ENCODE results near the gene REEP5. TPM values are rescaled to one million over a fixed set of nuclear protein-coding genes. Genes with fewer than 3 reads are reported as not detected.

Gene REEP5
- total RNA-seq, 1 donor from 2014 or later: 17.1 TPM

- Histone ChIP-seq H4K20me1 (ENCODE audit: low read depth) (peaks cover 9% of the 10 kb centered on the region), H3K4me1 (peaks cover 9% of the 10 kb centered on the region), H3K27ac (no peak overlapping the region), H3K79me2 (ENCODE audit: low read depth) (peaks cover 22% of the 10 kb centered on the region), H3K36me3 (no peaks in the 10 kb centered on the region), H3K4me2 (no peak overlapping the region), H3K27me3 (peaks cover 41% of the 10 kb centered on the region), H3F3A (ENCODE audit: low read depth) (peaks cover 11% of the 10 kb centered on the region), H3K9ac (no peak overlapping the region), H2AFZ (replicated peaks) (no peak overlapping the region), H3K4me3 (no peak overlapping the region), H3K9me3 (ENCODE audit: low read depth) (no peaks in the 10 kb centered on the region)
- Mint-ChIP-seq H3K36me3 (peaks cover 4% of the 10 kb centered on the region), H3K4me3 (no peak overlapping the region), H3K4me1 (peaks cover 17% of the 10 kb centered on the region), H3K27me3 (ENCODE audit: insufficient read depth, low read depth) (peaks cover 7% of the 10 kb centered on the region), H3K27ac (no peak overlapping the region), H3K9me3 (peaks cover 4% of the 10 kb centered on the region)
- DNase-seq (ENCODE audit: low spot score): no peak
- no peak for TF ChIP-seq EZH2phosphoT487 (IDR thresholded peaks at IDR 0.05)
- no peak for TF ChIP-seq EZH2 (IDR thresholded peaks at IDR 0.05)
- TF ChIP-seq CTCF (IDR thresholded peaks at IDR 0.05): no peak
Observed at GRCh38 chr5:112857866-112858265, 64.2 kb downstream of the REEP5 start.

GRCh38 chr5:112854651-112855050, 67.4 kb downstream of the REEP5 start:
- Histone ChIP-seq H3K4me1 (no peaks in the 10 kb centered on the region), H4K20me1 (ENCODE audit: low read depth) (no peaks in the 10 kb centered on the region), H3K4me3 (no peak overlapping the region), H3K27ac (no peak overlapping the region), H3K27me3 (peaks cover 41% of the 10 kb centered on the region), H3K9ac (no peak overlapping the region), H3K4me2 (no peak overlapping the region), H3K79me2 (ENCODE audit: low read depth) (no peaks in the 10 kb centered on the region), H3K36me3 (no peaks in the 10 kb centered on the region), H3K9me3 (ENCODE audit: low read depth) (no peaks in the 10 kb centered on the region), H2AFZ (replicated peaks) (no peak overlapping the region), H3F3A (ENCODE audit: low read depth) (no peaks in the 10 kb centered on the region)
- Mint-ChIP-seq H3K9me3 (peaks cover 4% of the 10 kb centered on the region), H3K27me3 (ENCODE audit: insufficient read depth, low read depth) (peaks cover 5% of the 10 kb centered on the region), H3K4me1 (no peaks in the 10 kb centered on the region), H3K36me3 (no peaks in the 10 kb centered on the region), H3K27ac (no peak overlapping the region), H3K4me3 (no peak overlapping the region)
- TF ChIP-seq CTCF (IDR thresholded peaks at IDR 0.05) (no peak), EZH2phosphoT487 (IDR thresholded peaks at IDR 0.05) (no peak), EZH2 (IDR thresholded peaks at IDR 0.05) (no peak)
- DNase-seq (ENCODE audit: low spot score): no peak

- Histone ChIP-seq H3K36me3 (no peaks in the 10 kb centered on the region), H3K4me3 (no peak overlapping the region), H3K79me2 (ENCODE audit: low read depth) (no peaks in the 10 kb centered on the region), H3K27ac (no peak overlapping the region), H2AFZ (replicated peaks) (no peak overlapping the region), H4K20me1 (ENCODE audit: low read depth) (no peaks in the 10 kb centered on the region), H3F3A (ENCODE audit: low read depth) (peaks cover 4% of the 10 kb centered on the region), H3K4me1 (no peaks in the 10 kb centered on the region), H3K27me3 (peaks cover 4% of the 10 kb centered on the region), H3K9ac (no peak overlapping the region), H3K4me2 (no peak overlapping the region), H3K9me3 (ENCODE audit: low read depth) (no peaks in the 10 kb centered on the region)
- DNase-seq (ENCODE audit: low spot score): no peak
- Mint-ChIP-seq H3K27me3 (ENCODE audit: insufficient read depth, low read depth) (peaks cover 5% of the 10 kb centered on the region), H3K4me3 (no peak overlapping the region), H3K36me3 (no peaks in the 10 kb centered on the region), H3K4me1 (peaks cover 6% of the 10 kb centered on the region), H3K9me3 (peaks cover 4% of the 10 kb centered on the region), H3K27ac (no peak overlapping the region)
- TF ChIP-seq EZH2phosphoT487 (IDR thresholded peaks at IDR 0.05) (no peak), EZH2 (IDR thresholded peaks at IDR 0.05) (no peak), CTCF (IDR thresholded peaks at IDR 0.05) (no peak)
Observed at GRCh38 chr5:112849912-112850311, 72.1 kb downstream of the REEP5 start.

Measured in neural progenitor cell (in vitro differentiated cells).